IPS-20b (cell line): ENCODE data around the gene HDAC1.

Experiments used
- H3K27ac ChIP-seq: one replicate; pipeline ENCODE4 v1.5.1; 2013; ENCODE audit warnings: low read length
- H3K27me3 ChIP-seq: 2 replicates; pipeline ENCODE4 v1.6.1; 2013; ENCODE audit warnings: mild to moderate bottlenecking, low read length, inconsistent platforms; ENCODE audit not compliant: insufficient read depth
- H3K36me3 ChIP-seq: 2 replicates; pipeline ENCODE4 v1.6.1; 2013; ENCODE audit warnings: low read depth, mild to moderate bottlenecking, inconsistent platforms, low read length, moderate library complexity; ENCODE audit not compliant: insufficient read depth
- H3K4me1 ChIP-seq: 2 replicates; pipeline ENCODE4 v1.6.1; 2013; ENCODE audit warnings: mild to moderate bottlenecking, control low read depth, inconsistent platforms, low read length, moderate library complexity; ENCODE audit not compliant: insufficient read depth
- H3K4me3 ChIP-seq: 2 replicates; pipeline ENCODE4 v1.5.1; 2013; ENCODE audit warnings: mild to moderate bottlenecking, low read length, inconsistent platforms
- H3K9ac ChIP-seq: 2 replicates; pipeline ENCODE4 v1.6.1; 2013; ENCODE audit warnings: low read depth, mild to moderate bottlenecking, inconsistent platforms, low read length, moderate library complexity
- H3K9me3 ChIP-seq: 2 replicates; pipeline ENCODE4 v1.6.1; 2013; ENCODE audit warnings: mild to moderate bottlenecking, low read depth, low read length, inconsistent platforms; ENCODE audit not compliant: insufficient read depth

The HDAC1 gene

DNA sequence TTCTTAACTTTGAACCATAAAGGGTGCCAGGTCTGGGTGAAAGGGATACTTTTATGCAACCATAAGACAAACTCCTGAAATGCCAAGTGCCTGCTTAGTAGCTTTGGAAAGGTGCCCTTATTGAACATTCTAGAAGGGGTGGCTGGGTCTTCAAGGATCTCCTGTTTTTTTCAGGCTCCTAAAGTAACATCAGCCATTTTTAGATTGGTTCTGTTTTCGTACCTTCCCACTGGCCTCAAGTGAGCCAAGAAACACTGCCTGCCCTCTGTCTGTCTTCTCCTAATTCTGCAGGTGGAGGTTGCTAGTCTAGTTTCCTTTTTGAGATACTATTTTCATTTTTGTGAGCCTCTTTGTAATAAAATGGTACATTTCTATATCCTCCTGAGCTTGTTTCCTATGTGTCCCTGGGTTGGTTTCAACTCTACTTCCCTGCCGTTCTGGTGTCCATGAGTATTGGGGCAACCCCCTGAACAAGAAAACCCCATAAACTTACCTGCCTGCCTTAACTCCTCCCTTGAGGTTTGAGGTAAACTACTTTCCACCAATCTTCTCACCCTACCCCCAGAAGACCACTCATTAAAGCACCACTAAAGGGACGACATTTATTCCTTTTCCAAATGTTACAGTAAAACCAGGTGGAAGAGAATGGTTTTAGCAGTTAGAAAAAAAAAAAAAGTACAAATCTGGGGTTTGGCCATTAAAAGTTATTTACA, 41.5 kb downstream of the HDAC1 start:
- Histone ChIP-seq H3K4me1 (peaks cover 11% of the 10 kb centered on the region), H3K9ac (no peak overlapping the region), H3K4me3 (peak overlapping the region; percentile 98; the same call in 1 of the 2 replicates), H3K36me3 (peaks cover 67% of the 10 kb centered on the region), H3K9me3 (no peaks in the 10 kb centered on the region), H3K27me3 (peaks cover 11% of the 10 kb centered on the region), H3K27ac (no peak overlapping the region)

DNA sequence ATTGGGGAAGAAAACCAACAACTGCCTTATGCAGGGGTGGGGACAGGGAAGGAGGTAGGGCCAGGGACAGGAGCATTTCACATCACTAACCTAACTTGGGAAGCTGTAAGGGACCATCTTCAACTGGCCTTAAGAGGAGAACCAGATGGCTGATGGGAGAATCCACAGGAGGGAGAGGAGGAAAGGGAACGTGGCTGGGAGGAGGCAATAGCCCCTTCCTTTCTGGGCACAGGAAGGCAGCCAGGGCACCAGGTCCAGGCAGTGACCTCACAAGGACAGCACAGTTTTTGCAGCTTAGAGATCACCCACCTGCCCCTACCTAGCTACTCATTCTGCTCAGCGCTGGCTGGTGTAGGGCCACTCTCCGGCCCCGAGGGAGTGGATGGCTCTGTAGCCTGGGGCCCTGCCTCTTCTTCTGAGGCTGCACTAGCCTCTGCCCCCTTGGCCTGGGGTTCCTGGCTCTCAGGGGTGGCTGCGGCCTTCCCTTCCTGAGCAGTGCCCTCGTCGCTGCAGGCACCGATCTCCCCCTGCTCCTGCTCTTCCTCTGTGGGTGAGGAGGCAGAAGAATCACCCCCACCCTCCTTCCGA, 42.5 kb downstream of the HDAC1 start:
- peaks cover 57% of the 10 kb centered on the region for H3K36me3 ChIP-seq
- peak overlapping the region; percentile 97 for H3K9ac ChIP-seq
- H3K27me3 ChIP-seq: peaks cover 11% of the 10 kb centered on the region
- H3K9me3 ChIP-seq: no peaks in the 10 kb centered on the region
- peaks cover 11% of the 10 kb centered on the region for H3K4me1 ChIP-seq
- peak overlapping the region; percentile 98 for H3K4me3 ChIP-seq
- H3K27ac ChIP-seq: peak overlapping the region; percentile 64

DNA sequence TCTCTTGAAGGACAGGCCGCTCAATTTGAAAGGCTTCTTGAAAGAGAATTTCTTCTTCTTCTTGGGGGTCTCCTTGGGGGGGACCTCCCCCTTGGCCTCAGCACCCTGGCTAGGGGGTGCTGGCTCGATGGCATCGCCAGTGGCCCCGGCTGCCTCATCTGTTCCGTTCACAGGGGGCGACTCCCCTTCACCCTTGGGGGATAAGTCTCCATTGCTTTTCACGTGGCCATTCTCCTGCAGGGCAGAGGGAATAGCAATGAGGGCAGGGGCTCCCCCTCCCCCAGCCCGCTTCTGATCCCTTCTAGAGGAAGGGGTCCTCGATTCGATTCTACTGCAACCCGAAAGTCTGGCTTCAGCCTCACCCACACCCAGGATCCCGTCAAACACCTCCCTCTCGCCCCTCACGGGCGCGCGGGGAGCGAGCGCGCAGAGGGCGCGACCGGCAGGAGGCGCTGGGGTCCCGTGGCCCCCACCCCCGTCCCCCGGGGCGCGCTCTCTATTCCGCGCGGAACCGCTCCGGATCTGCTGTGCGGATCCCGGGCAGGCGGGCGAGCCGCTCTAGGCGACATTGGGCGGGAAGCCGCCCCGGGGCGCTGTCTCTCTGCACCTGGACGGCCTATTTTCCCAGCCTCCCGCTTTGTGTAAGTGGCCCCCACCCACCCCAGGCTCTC, 43.1 kb downstream of the HDAC1 start:
- H3K27me3 ChIP-seq: peaks cover 11% of the 10 kb centered on the region
- H3K4me1 ChIP-seq: peaks cover 11% of the 10 kb centered on the region
- H3K27ac ChIP-seq: peak overlapping the region; percentile 64
- H3K4me3 ChIP-seq: peak overlapping the region; percentile 98
- peaks cover 51% of the 10 kb centered on the region for H3K36me3 ChIP-seq
- H3K9ac ChIP-seq: peak overlapping the region; percentile 97
- no peaks in the 10 kb centered on the region for H3K9me3 ChIP-seq

DNA sequence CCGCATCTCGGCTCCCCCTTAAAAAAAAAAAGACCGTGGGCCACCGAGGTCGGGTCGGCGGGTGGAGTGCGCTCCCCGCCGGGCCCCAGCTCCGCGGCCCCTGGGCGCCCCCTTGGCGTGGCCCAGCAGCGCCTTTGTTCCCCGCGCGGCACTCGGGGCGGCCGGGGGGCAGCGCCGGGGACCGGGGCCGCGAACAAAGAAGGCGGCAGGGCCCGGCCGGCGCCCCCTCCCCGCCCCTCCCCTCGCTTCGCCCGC, 43.6 kb downstream of the HDAC1 start:
- peaks cover 11% of the 10 kb centered on the region for H3K4me1 ChIP-seq
- H3K4me3 ChIP-seq: peak overlapping the region; percentile 98
- peak overlapping the region; percentile 64 for H3K27ac ChIP-seq
- peaks cover 46% of the 10 kb centered on the region for H3K36me3 ChIP-seq
- H3K9me3 ChIP-seq: no peaks in the 10 kb centered on the region
- peak overlapping the region; percentile 97 for H3K9ac ChIP-seq
- H3K27me3 ChIP-seq: peaks cover 11% of the 10 kb centered on the region

DNA sequence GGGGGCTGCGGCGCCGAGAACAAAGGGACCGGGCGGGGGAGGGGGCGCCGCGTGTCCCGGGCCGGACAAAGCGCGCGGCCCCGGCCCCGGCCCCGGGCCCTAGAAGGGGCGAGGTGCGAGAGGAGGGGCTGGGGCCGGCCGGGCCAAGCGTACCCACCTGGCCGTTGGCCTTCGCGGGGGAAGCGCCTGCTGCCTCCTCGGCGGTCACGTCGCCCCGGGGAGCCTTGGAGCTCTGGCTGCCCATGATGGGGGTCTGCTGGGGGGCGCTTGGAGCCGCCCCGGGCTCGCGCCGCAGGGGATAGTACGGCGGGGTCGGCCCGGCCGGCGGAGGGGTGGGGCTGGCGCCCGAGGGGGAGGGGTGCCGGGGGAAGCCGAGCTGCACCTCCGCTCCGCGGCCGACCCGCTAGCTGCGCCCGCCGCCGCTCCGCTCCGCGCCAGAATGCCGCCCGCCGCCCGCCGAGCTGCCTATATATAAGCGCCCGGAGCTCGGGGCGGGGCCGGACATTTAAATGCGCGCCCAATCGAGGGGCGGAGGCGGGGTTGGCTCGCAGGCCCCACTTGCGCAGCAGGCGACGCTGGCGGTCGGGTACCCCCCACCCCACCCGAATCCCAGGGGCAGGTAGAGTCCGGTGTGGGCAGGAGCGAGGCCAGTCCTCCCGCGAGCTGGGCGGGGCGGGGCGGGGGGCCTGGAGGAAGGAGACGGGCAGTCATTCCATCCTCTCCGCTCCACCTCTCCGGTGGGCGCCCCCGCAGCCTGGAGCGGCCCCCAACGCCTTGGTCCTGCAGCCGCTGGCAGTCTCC, 44.1 kb downstream of the HDAC1 start, which contains the start of gene MARCKSL1:
MARCKSL1 (minus strand) TSS at position 444 of the 801 bp plus-strand sequence; CDS start at position 244, 200 bp downstream.
- Histone ChIP-seq H3K4me3 (peak within 1 kb of the TSS; percentile 98), H3K36me3 (peaks cover 41% of the 10 kb centered on the region), H3K9ac (peak within 1 kb of the TSS; percentile 97), H3K9me3 (no peaks in the 10 kb centered on the region), H3K27ac (peak within 1 kb of the TSS; percentile 64), H3K4me1 (peaks cover 11% of the 10 kb centered on the region), H3K27me3 (peaks cover 11% of the 10 kb centered on the region)

DNA sequence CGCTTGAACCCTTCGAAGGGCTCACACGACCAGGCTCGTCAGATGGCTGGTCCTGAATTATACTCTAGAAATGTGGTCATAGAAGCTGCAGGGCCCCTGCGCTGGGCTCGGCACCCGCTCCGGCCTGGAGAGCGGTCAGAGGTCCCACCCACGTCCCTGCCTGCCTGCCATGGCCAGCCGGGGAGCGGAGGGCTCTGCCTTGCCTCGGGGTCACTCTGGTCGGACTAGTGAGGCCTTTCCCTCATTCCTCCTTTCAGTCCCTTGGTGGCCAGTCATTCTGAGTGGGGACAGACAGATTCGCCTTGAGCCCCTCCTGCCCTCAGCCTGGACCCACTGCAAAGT, 44.7 kb downstream of the HDAC1 start:
- Histone ChIP-seq H3K9me3 (no peaks in the 10 kb centered on the region), H3K27me3 (peaks cover 11% of the 10 kb centered on the region), H3K4me3 (peak overlapping the region; percentile 98), H3K9ac (no peak overlapping the region; the same call in 1 of the 2 replicates), H3K4me1 (peaks cover 11% of the 10 kb centered on the region), H3K27ac (no peak overlapping the region), H3K36me3 (peaks cover 35% of the 10 kb centered on the region)

DNA sequence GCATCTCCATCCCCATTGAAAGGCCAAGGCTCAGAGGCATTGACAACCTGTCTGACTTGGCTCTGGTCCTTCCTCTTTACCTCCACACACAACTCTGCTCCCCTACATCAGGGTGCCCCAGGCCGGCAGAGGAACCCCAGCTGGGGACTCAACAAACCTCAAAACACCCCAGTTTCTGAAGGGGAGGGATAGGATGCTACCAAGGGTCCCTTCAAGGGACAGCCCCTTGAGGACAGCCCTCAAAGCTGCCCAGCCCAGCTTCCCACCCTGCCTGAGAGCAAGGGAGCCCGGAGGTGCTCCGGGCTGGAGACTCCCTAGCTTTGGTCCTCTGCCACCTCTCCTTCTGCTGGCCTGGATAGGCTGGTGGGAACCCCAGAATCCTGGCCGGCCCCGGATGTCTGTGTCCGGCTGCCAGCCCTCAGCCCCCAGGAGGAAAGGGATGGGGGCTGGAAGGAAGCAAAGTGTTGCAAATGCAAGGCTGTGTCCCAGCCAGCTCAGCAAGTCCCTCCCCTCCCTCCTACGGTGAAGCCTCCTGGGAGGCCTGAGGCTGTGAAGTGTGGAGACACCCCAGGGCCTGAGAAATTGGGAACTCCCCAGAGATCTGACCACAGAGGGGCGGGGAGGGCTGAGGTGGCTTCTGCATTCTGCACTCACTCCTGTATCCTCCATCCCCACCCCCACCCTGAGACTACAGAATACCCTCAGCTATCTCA, 45.2 kb downstream of the HDAC1 start:
- peaks cover 11% of the 10 kb centered on the region for H3K4me1 ChIP-seq
- H3K9ac ChIP-seq: no peak overlapping the region
- no peak overlapping the region for H3K27ac ChIP-seq
- no peaks in the 10 kb centered on the region for H3K9me3 ChIP-seq
- peaks cover 29% of the 10 kb centered on the region for H3K36me3 ChIP-seq
- peak overlapping the region; percentile 98 for H3K4me3 ChIP-seq
- peaks cover 11% of the 10 kb centered on the region for H3K27me3 ChIP-seq

DNA sequence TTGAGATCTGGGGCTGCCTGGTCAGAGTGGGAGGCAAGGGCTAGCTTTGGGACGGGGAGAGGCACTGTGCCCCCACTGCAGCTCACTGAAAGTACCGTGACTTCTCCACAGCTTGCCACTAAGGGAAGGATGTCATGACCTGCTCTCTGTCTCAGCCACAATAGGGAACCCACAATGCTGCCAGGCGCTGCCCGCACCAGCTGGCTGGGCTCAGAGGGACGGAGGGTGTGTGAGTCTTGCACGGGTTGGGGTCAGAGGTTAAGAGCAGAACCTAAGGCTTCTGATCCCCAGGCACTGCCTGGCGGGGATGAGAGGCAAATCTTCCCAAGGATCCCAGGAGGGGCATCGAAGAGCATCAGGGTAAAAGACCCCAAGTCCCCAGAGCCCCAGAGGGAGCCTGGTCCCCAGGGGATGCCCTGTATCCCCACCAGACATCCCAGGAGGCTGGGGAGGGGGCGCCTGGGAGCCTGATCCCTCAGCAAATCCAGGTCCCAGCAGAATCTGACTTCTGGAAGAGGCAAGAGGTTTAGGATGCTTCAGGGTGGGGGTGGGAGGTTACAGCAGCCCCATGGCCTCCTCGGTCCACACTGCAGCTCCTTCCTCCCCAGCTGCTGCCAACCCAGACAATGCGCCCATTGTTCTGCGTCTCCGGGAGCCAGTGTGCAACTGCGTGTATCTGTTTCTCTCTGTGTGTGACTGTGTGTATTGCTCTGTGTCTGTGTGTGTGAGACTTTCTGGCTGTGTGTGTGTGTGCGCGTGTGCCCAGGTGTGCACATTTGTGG, 46.2 kb downstream of the HDAC1 start:
- peaks cover 7% of the 10 kb centered on the region for H3K4me1 ChIP-seq

DNA sequence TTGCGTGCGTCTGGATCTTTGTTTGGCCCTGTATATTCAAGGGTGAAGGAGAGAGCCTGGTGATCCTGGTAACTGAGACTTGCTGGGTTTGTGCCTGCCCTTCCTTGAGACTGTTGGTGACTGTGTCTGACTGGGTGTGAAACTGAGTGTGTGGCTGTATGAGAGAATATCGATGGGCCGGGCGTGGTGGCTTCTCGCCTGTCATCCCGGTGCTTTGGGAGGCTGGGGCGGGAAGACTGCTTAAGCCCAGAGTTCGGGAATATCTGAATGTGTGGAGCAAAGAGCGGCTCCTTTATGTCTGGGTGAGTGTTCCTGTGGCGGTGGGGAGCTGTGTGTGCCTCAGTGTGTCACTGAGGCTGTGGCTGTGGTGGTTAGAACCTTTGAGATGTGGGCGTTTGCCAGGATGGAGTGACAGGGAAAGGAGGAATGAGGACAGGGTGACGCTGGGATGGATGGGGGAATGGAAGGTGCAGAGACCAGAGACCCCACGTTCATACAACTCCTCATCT, 46.8 kb downstream of the HDAC1 start:
- H3K27me3 ChIP-seq: peaks cover 11% of the 10 kb centered on the region
- no peak overlapping the region for H3K4me3 ChIP-seq
- no peaks in the 10 kb centered on the region for H3K9me3 ChIP-seq
- H3K36me3 ChIP-seq: peaks cover 14% of the 10 kb centered on the region
- peaks cover 7% of the 10 kb centered on the region for H3K4me1 ChIP-seq
- H3K27ac ChIP-seq: no peak overlapping the region
- H3K9ac ChIP-seq: no peak overlapping the region

More for the DNA sequence above, 46.2 kb downstream of the HDAC1 start:
- Histone ChIP-seq H3K9me3 (no peaks in the 10 kb centered on the region), H3K9ac (no peak overlapping the region), H3K4me3 (no peak overlapping the region), H3K27ac (no peak overlapping the region), H3K27me3 (peaks cover 11% of the 10 kb centered on the region), H3K36me3 (peaks cover 20% of the 10 kb centered on the region)

DNA sequence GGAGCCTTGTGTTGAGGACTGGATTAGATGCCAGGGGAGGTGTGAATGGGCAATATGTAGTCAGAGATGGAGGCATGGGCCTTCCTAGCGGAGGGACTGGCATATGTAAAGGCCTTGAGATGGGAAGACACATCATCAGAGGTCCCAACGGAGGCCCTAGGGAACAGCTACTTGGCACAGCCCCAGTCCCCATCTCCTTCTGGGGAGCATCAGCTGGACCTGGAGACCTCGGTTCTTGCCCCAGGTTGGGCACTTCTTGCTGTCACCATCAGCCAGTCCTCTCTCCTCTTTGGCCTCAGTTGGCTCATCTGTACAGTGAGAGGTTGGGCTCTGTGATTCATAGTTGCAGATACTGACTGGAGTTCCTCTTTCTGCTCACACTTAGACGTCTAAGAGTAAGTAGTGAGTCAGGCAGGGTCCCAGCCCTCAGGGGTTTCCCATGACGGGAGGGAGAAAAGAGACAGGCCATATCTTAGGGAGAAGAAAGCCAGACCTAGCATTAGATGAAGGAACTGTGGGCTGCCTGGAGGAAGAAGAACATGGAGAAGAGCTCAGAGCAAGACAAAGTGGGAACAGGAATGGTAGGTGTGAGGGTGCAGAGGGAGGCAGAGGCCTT, 47.6 kb downstream of the HDAC1 start:
- Histone ChIP-seq H3K9ac (no peak overlapping the region), H3K36me3 (peaks cover 6% of the 10 kb centered on the region), H3K9me3 (no peaks in the 10 kb centered on the region), H3K4me3 (no peak overlapping the region), H3K27me3 (peaks cover 11% of the 10 kb centered on the region), H3K4me1 (no peaks in the 10 kb centered on the region; the same call in none of the 2 replicates), H3K27ac (no peak overlapping the region)
